ENCODE measurements around the gene RGL1. TPM values are rescaled to one million over a fixed set of nuclear protein-coding genes. Genes with fewer than 3 reads are reported as not detected.

RGL1 gene
- total RNA-seq, 1 donor from 2014 or later = 34.0 TPM

DNA sequence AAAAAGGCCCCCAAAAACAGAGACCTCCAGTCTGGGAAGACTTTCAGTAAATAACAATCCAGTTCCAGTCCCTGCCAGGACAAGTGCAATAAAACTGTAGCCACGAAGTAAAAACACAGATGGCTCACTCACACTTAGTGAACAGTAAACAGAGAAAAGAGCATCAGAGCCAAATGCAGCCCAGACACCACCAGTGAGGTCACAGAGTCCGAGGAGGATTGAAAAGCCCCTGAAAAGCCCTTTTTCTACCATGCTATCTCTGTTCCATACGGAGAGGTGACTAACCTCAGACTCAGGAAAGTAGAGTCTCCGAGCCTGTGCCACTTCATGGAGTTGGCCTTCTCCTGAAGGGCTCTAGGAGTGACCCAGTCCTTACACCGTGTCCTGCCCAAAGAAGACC lies 148.1 kb downstream of the RGL1 start:
- H3K27ac Mint-ChIP-seq = no peak overlapping the region
- DNase-seq (ENCODE audit: low spot score in 2 of 2, unreplicated experiment in 2 of 2) = no peak
- H3K4me1 Mint-ChIP-seq = no peaks in the 10 kb centered on the region
- no peaks in the 10 kb centered on the region for H3K27me3 Mint-ChIP-seq (ENCODE audit: low read depth)
- H3K4me3 Mint-ChIP-seq = no peak overlapping the region
- TF ChIP-seq, protein P1, sequence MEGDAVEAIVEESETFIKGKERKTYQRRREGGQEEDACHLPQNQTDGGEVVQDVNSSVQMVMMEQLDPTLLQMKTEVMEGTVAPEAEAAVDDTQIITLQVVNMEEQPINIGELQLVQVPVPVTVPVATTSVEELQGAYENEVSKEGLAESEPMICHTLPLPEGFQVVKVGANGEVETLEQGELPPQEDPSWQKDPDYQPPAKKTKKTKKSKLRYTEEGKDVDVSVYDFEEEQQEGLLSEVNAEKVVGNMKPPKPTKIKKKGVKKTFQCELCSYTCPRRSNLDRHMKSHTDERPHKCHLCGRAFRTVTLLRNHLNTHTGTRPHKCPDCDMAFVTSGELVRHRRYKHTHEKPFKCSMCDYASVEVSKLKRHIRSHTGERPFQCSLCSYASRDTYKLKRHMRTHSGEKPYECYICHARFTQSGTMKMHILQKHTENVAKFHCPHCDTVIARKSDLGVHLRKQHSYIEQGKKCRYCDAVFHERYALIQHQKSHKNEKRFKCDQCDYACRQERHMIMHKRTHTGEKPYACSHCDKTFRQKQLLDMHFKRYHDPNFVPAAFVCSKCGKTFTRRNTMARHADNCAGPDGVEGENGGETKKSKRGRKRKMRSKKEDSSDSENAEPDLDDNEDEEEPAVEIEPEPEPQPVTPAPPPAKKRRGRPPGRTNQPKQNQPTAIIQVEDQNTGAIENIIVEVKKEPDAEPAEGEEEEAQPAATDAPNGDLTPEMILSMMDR (IDR thresholded peaks at IDR 0.05; ENCODE audit: unreplicated experiment) = no peak
- H3K9me3 Mint-ChIP-seq = peaks cover 26% of the 10 kb centered on the region
- H3K36me3 Mint-ChIP-seq = peaks cover 16% of the 10 kb centered on the region

DNA sequence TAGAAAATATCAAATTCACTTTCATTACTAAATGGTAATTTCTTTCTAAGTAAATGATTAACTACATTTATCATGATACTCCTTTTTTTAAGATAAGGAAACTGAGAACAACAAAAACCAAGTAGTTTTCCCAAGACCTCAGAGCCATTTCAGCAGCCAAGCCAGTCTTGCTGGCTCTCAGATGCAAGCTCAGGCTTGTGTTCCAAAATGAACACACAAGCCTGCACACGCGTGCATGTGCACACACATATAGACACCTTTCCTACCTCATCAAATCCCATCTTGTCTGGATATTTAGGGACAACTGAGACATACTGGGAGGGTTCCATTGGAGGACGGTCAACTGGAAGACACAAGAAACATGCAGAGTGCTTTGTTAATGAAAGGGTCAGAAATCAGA lies 149.6 kb downstream of the RGL1 start:
- Mint-ChIP-seq H3K4me3 (no peak overlapping the region), H3K9me3 (peaks cover 13% of the 10 kb centered on the region), H3K36me3 (peaks cover 7% of the 10 kb centered on the region), H3K4me1 (no peaks in the 10 kb centered on the region), H3K27me3 (ENCODE audit: low read depth) (no peaks in the 10 kb centered on the region), H3K27ac (no peak overlapping the region)
- TF ChIP-seq, protein P1 (IDR thresholded peaks at IDR 0.05; ENCODE audit: unreplicated experiment) = no peak
- no peak for DNase-seq (ENCODE audit: low spot score in 2 of 2, unreplicated experiment in 2 of 2)

DNA sequence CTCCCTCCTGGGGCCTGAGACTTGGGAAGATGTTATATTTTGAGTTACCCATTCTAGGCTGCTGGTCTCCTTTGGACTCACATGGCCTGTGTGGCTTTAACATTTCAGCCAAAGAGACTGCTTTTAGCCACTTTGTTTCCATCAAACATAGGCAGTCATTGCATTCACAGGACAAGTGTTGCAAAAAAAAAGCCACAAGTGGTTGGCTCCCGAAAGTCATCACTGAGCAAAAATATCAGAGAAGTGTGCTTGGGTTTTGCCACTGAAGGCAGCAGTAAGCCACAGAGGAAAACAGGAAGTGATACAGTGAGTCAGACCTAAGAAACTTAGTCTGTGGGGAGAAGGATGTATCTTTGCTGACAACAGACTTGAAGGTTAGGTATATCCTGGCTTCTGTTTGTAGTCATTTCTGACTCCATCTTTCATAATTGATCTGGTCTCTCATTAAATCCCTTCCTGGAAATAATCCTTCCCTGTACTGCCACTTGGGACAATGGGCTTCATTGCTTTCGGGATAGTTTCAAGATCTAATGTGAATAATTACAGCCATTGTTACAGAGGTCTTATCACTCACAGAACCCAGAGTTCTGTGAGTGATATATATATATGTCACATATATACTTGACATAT lies 151.8 kb downstream of the RGL1 start:
- DNase-seq (ENCODE audit: low spot score in 2 of 2, unreplicated experiment in 2 of 2) = no peak
- TF ChIP-seq, protein P1 (IDR thresholded peaks at IDR 0.05; ENCODE audit: unreplicated experiment) = no peak

DNA sequence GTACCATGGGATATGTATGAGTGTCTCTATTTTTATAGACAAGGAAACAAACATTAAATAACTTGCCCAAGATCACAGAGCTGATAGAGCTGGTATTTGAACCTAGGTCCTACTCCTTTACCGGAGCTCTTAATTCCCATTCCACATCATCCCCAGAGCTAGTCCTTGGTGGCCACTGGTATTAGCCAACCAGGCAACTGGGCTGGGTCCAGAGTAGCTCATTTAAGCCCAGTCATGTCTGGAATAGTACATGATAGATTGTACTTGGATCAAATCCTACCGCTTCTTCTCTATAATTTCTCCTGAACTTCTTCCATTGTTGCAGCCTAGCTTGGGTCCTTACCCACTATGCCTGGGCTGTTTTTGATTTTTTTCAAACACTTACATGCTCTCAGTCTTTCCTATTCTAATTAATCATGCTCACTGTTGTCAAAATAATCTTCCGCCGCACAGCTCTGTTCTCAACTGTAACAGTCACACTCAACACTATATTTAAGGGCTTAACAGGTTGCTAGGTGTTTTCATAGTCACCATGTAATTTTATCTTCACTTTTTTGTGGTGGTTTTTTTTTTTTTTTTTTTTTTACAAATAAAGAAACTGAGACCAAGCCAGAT lies 152.4 kb downstream of the RGL1 start:
- H3K4me1 Mint-ChIP-seq = no peaks in the 10 kb centered on the region
- no peaks in the 10 kb centered on the region for H3K27me3 Mint-ChIP-seq (ENCODE audit: low read depth)
- no peak overlapping the region for H3K4me3 Mint-ChIP-seq
- H3K9me3 Mint-ChIP-seq = no peaks in the 10 kb centered on the region
- H3K27ac Mint-ChIP-seq = no peak overlapping the region
- DNase-seq (ENCODE audit: low spot score in 2 of 2, unreplicated experiment in 2 of 2) = no peak
- TF ChIP-seq, protein P1 (IDR thresholded peaks at IDR 0.05; ENCODE audit: unreplicated experiment) = no peak
- no peaks in the 10 kb centered on the region for H3K36me3 Mint-ChIP-seq

More for the DNA sequence above, 151.8 kb downstream of the RGL1 start:
- Mint-ChIP-seq H3K4me1 (no peaks in the 10 kb centered on the region), H3K27ac (no peak overlapping the region), H3K27me3 (ENCODE audit: low read depth) (no peaks in the 10 kb centered on the region), H3K36me3 (no peaks in the 10 kb centered on the region), H3K4me3 (no peak overlapping the region), H3K9me3 (peaks cover 3% of the 10 kb centered on the region)

DNA sequence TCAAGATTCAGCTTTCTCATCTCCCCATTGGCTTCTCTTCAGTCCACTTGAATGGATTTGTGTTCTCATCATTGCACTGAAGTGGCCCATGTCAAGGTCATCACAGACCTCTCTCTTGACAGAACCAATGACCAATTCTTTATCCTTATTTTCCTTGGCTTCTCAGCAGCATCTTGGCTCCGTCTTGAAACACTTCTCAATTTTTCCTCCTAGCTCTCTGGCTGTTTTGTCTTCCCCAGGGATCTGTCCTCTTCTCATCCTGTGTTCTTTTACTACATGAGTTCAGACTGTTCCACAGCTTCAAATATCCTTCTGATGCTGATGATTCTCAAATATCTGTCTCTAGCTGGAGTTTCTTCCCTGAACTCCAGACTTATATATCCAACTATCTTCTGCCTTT lies 154.0 kb downstream of the RGL1 start:
- H3K4me3 Mint-ChIP-seq = no peak overlapping the region
- no peak for DNase-seq (ENCODE audit: low spot score in 2 of 2, unreplicated experiment in 2 of 2)
- no peaks in the 10 kb centered on the region for H3K27me3 Mint-ChIP-seq (ENCODE audit: low read depth)
- TF ChIP-seq, protein P1 (IDR thresholded peaks at IDR 0.05; ENCODE audit: unreplicated experiment) = no peak
- H3K4me1 Mint-ChIP-seq = no peaks in the 10 kb centered on the region
- H3K9me3 Mint-ChIP-seq = no peaks in the 10 kb centered on the region
- H3K36me3 Mint-ChIP-seq = no peaks in the 10 kb centered on the region
- no peak overlapping the region for H3K27ac Mint-ChIP-seq
